Osteoblast (primary cell): ENCODE data around the gene DLD. TPM values are rescaled to one million over a fixed set of nuclear protein-coding genes. Genes with fewer than 3 reads are reported as not detected.
A peak's percentile ranks its signal among the peaks of the same experiment; 100 is the strongest.

ENCODE experiments used
- DNase-seq: peaks from one replicate; pipeline ENCODE4 v3.0.0; 2011; ENCODE audit warnings: low spot score, mixed read lengths; ENCODE audit not compliant: insufficient read length; ENCODE audit errors: missing footprints
- H2AFZ ChIP-seq: 2 replicates; pipeline ENCODE4 v1.6.0; 2011; ENCODE audit warnings: mild to moderate bottlenecking, low read length
- H3K27ac ChIP-seq: 2 replicates; pipeline ENCODE4 v1.5.1; 2011; ENCODE audit warnings: mild to moderate bottlenecking, low read depth, low read length, moderate library complexity
- H3K27me3 ChIP-seq: 2 replicates; pipeline ENCODE4 v1.6.0; 2012; ENCODE audit warnings: mild to moderate bottlenecking, control low read depth, inconsistent platforms, low read length, moderate library complexity; ENCODE audit not compliant: insufficient read depth
- H3K36me3 ChIP-seq: 2 replicates; pipeline ENCODE4 v1.5.1; 2011; ENCODE audit warnings: mild to moderate bottlenecking, low read length, control low read depth, moderate library complexity; ENCODE audit not compliant: insufficient read depth
- H3K4me1 ChIP-seq: 2 replicates; pipeline ENCODE4 v1.5.1; 2011; ENCODE audit warnings: mild to moderate bottlenecking, low read length, control low read depth, moderate library complexity; ENCODE audit not compliant: insufficient read depth
- H3K4me2 ChIP-seq: 2 replicates; pipeline ENCODE4 v1.6.0; 2011; ENCODE audit warnings: mild to moderate bottlenecking, low read length; ENCODE audit not compliant: insufficient read depth
- H3K4me3 ChIP-seq: fragments of 200-600 bp; sonication (generic); 3 replicates; pipeline ENCODE4 v1.5.1; 2012; ENCODE audit warnings: mild to moderate bottlenecking, low read length, inconsistent platforms; ENCODE audit not compliant: insufficient read depth
- H3K79me2 ChIP-seq: 2 replicates; pipeline ENCODE4 v1.6.0; 2012; ENCODE audit warnings: mild to moderate bottlenecking, low read length, control low read depth, inconsistent platforms; ENCODE audit not compliant: insufficient read depth
- H3K9me3 ChIP-seq: 2 replicates; pipeline ENCODE4 v1.5.1; 2011; ENCODE audit warnings: low read depth, low read length, control low read depth
- H4K20me1 ChIP-seq: 2 replicates; pipeline ENCODE4 v1.6.0; 2012; ENCODE audit warnings: mild to moderate bottlenecking, low read length, control low read depth; ENCODE audit not compliant: insufficient read depth
- CTCF ChIP-seq: IDR thresholded peaks from 2 replicates; pipeline ENCODE4 v1.5.1; 2011; ENCODE audit warnings: mild to moderate bottlenecking, low read depth, low read length, moderate library complexity; ENCODE audit errors: extremely low read depth
- total RNA-seq: library from RNA; depleted of rRNA; stranded (reverse); fragments of >200 nt; gene quantifications from 2 replicates; pipeline ENCODE4 v1.2.3, GENCODE V29; 2012

DLD gene
- total RNA-seq, 1 donor, result 53.6 TPM

DNA sequence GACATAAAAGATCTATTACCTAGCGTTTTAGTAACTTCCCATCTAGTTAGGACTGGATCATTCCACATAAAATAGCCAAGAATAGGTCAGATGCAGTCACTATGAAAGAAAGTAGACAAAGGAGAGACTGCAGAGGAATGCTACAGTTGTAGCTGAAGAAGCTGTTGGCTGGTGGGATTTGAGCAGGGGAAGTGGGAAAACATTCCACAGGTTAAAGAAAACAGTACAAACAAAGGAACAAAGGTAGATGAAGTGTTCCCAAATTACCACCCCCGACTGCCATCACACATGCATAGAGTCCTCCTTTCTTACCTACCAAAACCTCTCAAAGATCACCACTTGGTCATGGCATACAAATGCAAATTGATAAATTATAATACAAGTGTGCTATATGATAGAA is 41.8 kb downstream of the DLD start:
- Histone ChIP-seq H3K36me3 (peaks cover 89% of the 10 kb centered on the region), H3K4me1 (peaks cover 38% of the 10 kb centered on the region), H3K4me2 (no peak overlapping the region), H3K4me3 (no peak overlapping the region), H2AFZ (no peak overlapping the region), H3K9me3 (no peaks in the 10 kb centered on the region), H3K79me2 (peaks cover 15% of the 10 kb centered on the region), H4K20me1 (no peaks in the 10 kb centered on the region), H3K27ac (no peak overlapping the region), H3K27me3 (no peaks in the 10 kb centered on the region)
- DNase-seq, result no peak
- no peak for TF ChIP-seq CTCF

DNA sequence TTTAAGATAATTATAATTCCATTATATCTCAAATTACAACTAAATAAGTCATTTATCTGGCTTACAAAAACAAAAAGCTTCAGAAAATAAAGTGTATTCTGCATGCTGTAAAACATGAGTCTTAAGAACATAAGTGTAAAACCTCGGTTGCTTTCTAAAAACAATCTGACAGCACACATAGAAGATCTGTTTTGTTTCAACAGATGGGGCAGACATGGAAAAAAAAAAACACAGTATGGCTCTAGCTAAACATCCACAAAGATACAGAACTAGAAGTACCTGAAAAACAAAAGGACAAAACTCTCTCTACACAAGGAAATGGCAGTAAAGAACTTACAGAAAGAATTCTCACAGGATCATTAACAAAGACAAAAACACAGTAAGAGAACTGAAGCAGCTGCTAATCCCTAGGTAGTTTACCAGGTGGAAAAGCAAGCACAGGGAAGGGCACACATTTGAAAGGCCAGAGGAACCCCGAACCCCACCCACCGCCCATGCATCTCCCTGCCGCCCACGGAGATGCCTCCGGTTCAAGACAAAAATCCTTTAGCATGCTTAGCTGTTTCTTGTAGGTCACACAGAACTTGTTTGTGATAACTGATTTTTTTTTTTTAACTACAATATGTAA is 42.5 kb downstream of the DLD start:
- Histone ChIP-seq H2AFZ (no peak overlapping the region), H3K4me1 (peaks cover 45% of the 10 kb centered on the region), H3K79me2 (peaks cover 15% of the 10 kb centered on the region), H4K20me1 (no peaks in the 10 kb centered on the region), H3K27ac (peak overlapping the region; percentile 0), H3K4me2 (no peak overlapping the region), H3K4me3 (no peak overlapping the region), H3K9me3 (no peaks in the 10 kb centered on the region), H3K27me3 (no peaks in the 10 kb centered on the region), H3K36me3 (peaks cover 84% of the 10 kb centered on the region)
- TF ChIP-seq CTCF, result no peak
- DNase-seq, result no peak

GRCh38 chr7:107934991-107935770 is 44.2 kb downstream of the DLD start:
- Histone ChIP-seq H3K27me3 (no peaks in the 10 kb centered on the region), H3K36me3 (peaks cover 80% of the 10 kb centered on the region), H3K4me3 (no peak overlapping the region), H3K4me2 (peak overlapping the region; percentile 38), H3K4me1 (peaks cover 62% of the 10 kb centered on the region), H3K27ac (peak overlapping the region; percentile 81), H2AFZ (no peak overlapping the region), H4K20me1 (no peaks in the 10 kb centered on the region), H3K9me3 (no peaks in the 10 kb centered on the region), H3K79me2 (peaks cover 15% of the 10 kb centered on the region)
- DNase-seq, result peak; percentile 52
- TF ChIP-seq CTCF, result no peak

DNA sequence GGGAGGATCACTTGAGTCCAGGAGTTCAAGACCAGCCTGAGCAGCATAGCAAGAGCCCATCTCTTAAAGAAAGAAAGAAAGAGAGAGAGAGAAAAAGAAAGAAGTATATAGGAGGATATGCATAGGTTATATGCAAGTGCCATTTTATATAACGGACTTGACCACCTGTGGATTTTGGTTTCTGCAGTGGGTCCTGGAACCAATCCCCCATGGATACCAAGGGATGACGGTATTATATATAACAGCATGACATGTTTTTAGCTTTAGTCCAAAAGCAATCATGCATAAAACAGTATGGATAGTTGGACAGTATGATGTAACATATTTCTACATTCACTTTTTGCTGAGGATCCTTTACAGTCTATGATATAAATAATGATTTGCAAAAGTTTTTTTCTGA is 45.3 kb downstream of the DLD start:
- H3K4me1 ChIP-seq, result peaks cover 68% of the 10 kb centered on the region
- no peak overlapping the region for H3K4me2 ChIP-seq
- H3K27me3 ChIP-seq, result no peaks in the 10 kb centered on the region
- no peak for TF ChIP-seq CTCF
- H3K79me2 ChIP-seq, result peaks cover 15% of the 10 kb centered on the region
- H3K27ac ChIP-seq, result no peak overlapping the region
- DNase-seq, result no peak
- H3K36me3 ChIP-seq, result peaks cover 80% of the 10 kb centered on the region
- H3K4me3 ChIP-seq, result no peak overlapping the region
- H4K20me1 ChIP-seq, result no peaks in the 10 kb centered on the region
- no peak overlapping the region for H2AFZ ChIP-seq
- no peaks in the 10 kb centered on the region for H3K9me3 ChIP-seq
